ENCODE data around the gene PLXNC1.

Gene PLXNC1

GRCh38 chr12:94282675-94283074 is 134.3 kb downstream of the PLXNC1 start:
- H3K36me3 ChIP-seq (ENCODE audit: control insufficient read depth, insufficient read depth, low read length): peaks cover 2% of the 10 kb centered on the region
- no peak overlapping the region for H3K4me3 ChIP-seq (ENCODE audit: low read depth, low read length)
- peak overlapping the region; percentile 12 for H3K9ac ChIP-seq (ENCODE audit: low read depth, low read length)
- H3K9me3 ChIP-seq (ENCODE audit: control insufficient read depth, insufficient read depth, low read length): no peaks in the 10 kb centered on the region
- H3K4me1 ChIP-seq (ENCODE audit: control insufficient read depth, insufficient read depth, low read length): peaks cover 4% of the 10 kb centered on the region
- H3K27me3 ChIP-seq (ENCODE audit: control insufficient read depth, insufficient read depth, low read length): no peaks in the 10 kb centered on the region

- Histone ChIP-seq H3K9me3 (ENCODE audit: control insufficient read depth, insufficient read depth, low read length) (no peaks in the 10 kb centered on the region), H3K9ac (ENCODE audit: low read depth, low read length) (no peak overlapping the region), H3K4me1 (ENCODE audit: control insufficient read depth, insufficient read depth, low read length) (peaks cover 5% of the 10 kb centered on the region), H3K36me3 (ENCODE audit: control insufficient read depth, insufficient read depth, low read length) (peaks cover 2% of the 10 kb centered on the region), H3K4me3 (ENCODE audit: low read depth, low read length) (no peak overlapping the region), H3K27me3 (ENCODE audit: control insufficient read depth, insufficient read depth, low read length) (no peaks in the 10 kb centered on the region)
Measured at GRCh38 chr12:94284046-94284445, 135.7 kb downstream of the PLXNC1 start.

GRCh38 chr12:94284859-94285258 is 136.5 kb downstream of the PLXNC1 start:
- H3K4me1 ChIP-seq (ENCODE audit: control insufficient read depth, insufficient read depth, low read length): peaks cover 7% of the 10 kb centered on the region
- no peak overlapping the region for H3K9ac ChIP-seq (ENCODE audit: low read depth, low read length)
- H3K36me3 ChIP-seq (ENCODE audit: control insufficient read depth, insufficient read depth, low read length): peaks cover 2% of the 10 kb centered on the region
- H3K27me3 ChIP-seq (ENCODE audit: control insufficient read depth, insufficient read depth, low read length): no peaks in the 10 kb centered on the region
- no peak overlapping the region for H3K4me3 ChIP-seq (ENCODE audit: low read depth, low read length)
- H3K9me3 ChIP-seq (ENCODE audit: control insufficient read depth, insufficient read depth, low read length): no peaks in the 10 kb centered on the region

GRCh38 chr12:94285943-94286582 is 137.7 kb downstream of the PLXNC1 start:
- Histone ChIP-seq H3K36me3 (ENCODE audit: control insufficient read depth, insufficient read depth, low read length) (peaks cover 2% of the 10 kb centered on the region), H3K27me3 (ENCODE audit: control insufficient read depth, insufficient read depth, low read length) (no peaks in the 10 kb centered on the region), H3K4me1 (ENCODE audit: control insufficient read depth, insufficient read depth, low read length) (peaks cover 13% of the 10 kb centered on the region), H3K9ac (ENCODE audit: low read depth, low read length) (no peak overlapping the region), H3K9me3 (ENCODE audit: control insufficient read depth, insufficient read depth, low read length) (no peaks in the 10 kb centered on the region), H3K4me3 (ENCODE audit: low read depth, low read length) (no peak overlapping the region)

- H3K4me3 ChIP-seq (ENCODE audit: low read depth, low read length): no peak overlapping the region
- no peaks in the 10 kb centered on the region for H3K9me3 ChIP-seq (ENCODE audit: control insufficient read depth, insufficient read depth, low read length)
- peaks cover 13% of the 10 kb centered on the region for H3K4me1 ChIP-seq (ENCODE audit: control insufficient read depth, insufficient read depth, low read length)
- H3K27me3 ChIP-seq (ENCODE audit: control insufficient read depth, insufficient read depth, low read length): no peaks in the 10 kb centered on the region
- H3K36me3 ChIP-seq (ENCODE audit: control insufficient read depth, insufficient read depth, low read length): peaks cover 2% of the 10 kb centered on the region
- no peak overlapping the region for H3K9ac ChIP-seq (ENCODE audit: low read depth, low read length)
Measured at GRCh38 chr12:94286583-94287244, 138.3 kb downstream of the PLXNC1 start.

GRCh38 chr12:94287245-94287628 is 138.9 kb downstream of the PLXNC1 start:
- peaks cover 13% of the 10 kb centered on the region for H3K4me1 ChIP-seq (ENCODE audit: control insufficient read depth, insufficient read depth, low read length)

GRCh38 chr12:94289461-94290312 is 141.3 kb downstream of the PLXNC1 start:
- Histone ChIP-seq H3K4me3 (ENCODE audit: low read depth, low read length) (no peak overlapping the region), H3K27me3 (ENCODE audit: control insufficient read depth, insufficient read depth, low read length) (no peaks in the 10 kb centered on the region), H3K9ac (ENCODE audit: low read depth, low read length) (no peak overlapping the region), H3K9me3 (ENCODE audit: control insufficient read depth, insufficient read depth, low read length) (no peaks in the 10 kb centered on the region), H3K36me3 (ENCODE audit: control insufficient read depth, insufficient read depth, low read length) (no peaks in the 10 kb centered on the region), H3K4me1 (ENCODE audit: control insufficient read depth, insufficient read depth, low read length) (peaks cover 13% of the 10 kb centered on the region)

More at GRCh38 chr12:94287245-94287628, 138.9 kb downstream of the PLXNC1 start:
- peaks cover 2% of the 10 kb centered on the region for H3K36me3 ChIP-seq (ENCODE audit: control insufficient read depth, insufficient read depth, low read length)
- no peak overlapping the region for H3K4me3 ChIP-seq (ENCODE audit: low read depth, low read length)
- H3K9ac ChIP-seq (ENCODE audit: low read depth, low read length): no peak overlapping the region
- H3K27me3 ChIP-seq (ENCODE audit: control insufficient read depth, insufficient read depth, low read length): no peaks in the 10 kb centered on the region
- no peaks in the 10 kb centered on the region for H3K9me3 ChIP-seq (ENCODE audit: control insufficient read depth, insufficient read depth, low read length)

GRCh38 chr12:94290353-94290752 is 142.0 kb downstream of the PLXNC1 start:
- Histone ChIP-seq H3K9ac (ENCODE audit: low read depth, low read length) (no peak overlapping the region), H3K9me3 (ENCODE audit: control insufficient read depth, insufficient read depth, low read length) (no peaks in the 10 kb centered on the region), H3K27me3 (ENCODE audit: control insufficient read depth, insufficient read depth, low read length) (no peaks in the 10 kb centered on the region), H3K36me3 (ENCODE audit: control insufficient read depth, insufficient read depth, low read length) (no peaks in the 10 kb centered on the region), H3K4me1 (ENCODE audit: control insufficient read depth, insufficient read depth, low read length) (peaks cover 13% of the 10 kb centered on the region), H3K4me3 (ENCODE audit: low read depth, low read length) (no peak overlapping the region)

- Histone ChIP-seq H3K4me3 (ENCODE audit: low read depth, low read length) (no peak overlapping the region), H3K4me1 (ENCODE audit: control insufficient read depth, insufficient read depth, low read length) (no peaks in the 10 kb centered on the region), H3K9ac (ENCODE audit: low read depth, low read length) (no peak overlapping the region), H3K36me3 (ENCODE audit: control insufficient read depth, insufficient read depth, low read length) (no peaks in the 10 kb centered on the region), H3K27me3 (ENCODE audit: control insufficient read depth, insufficient read depth, low read length) (no peaks in the 10 kb centered on the region), H3K9me3 (ENCODE audit: control insufficient read depth, insufficient read depth, low read length) (no peaks in the 10 kb centered on the region)
Measured at GRCh38 chr12:94297096-94297699, 148.8 kb downstream of the PLXNC1 start.

- no peaks in the 10 kb centered on the region for H3K36me3 ChIP-seq (ENCODE audit: control insufficient read depth, insufficient read depth, low read length)
- no peaks in the 10 kb centered on the region for H3K4me1 ChIP-seq (ENCODE audit: control insufficient read depth, insufficient read depth, low read length)
- H3K4me3 ChIP-seq (ENCODE audit: low read depth, low read length): no peak overlapping the region
- H3K27me3 ChIP-seq (ENCODE audit: control insufficient read depth, insufficient read depth, low read length): no peaks in the 10 kb centered on the region
- no peaks in the 10 kb centered on the region for H3K9me3 ChIP-seq (ENCODE audit: control insufficient read depth, insufficient read depth, low read length)
- H3K9ac ChIP-seq (ENCODE audit: low read depth, low read length): no peak overlapping the region
Measured at GRCh38 chr12:94297876-94298505, 149.6 kb downstream of the PLXNC1 start.

- Histone ChIP-seq H3K36me3 (ENCODE audit: control insufficient read depth, insufficient read depth, low read length) (no peaks in the 10 kb centered on the region), H3K27me3 (ENCODE audit: control insufficient read depth, insufficient read depth, low read length) (no peaks in the 10 kb centered on the region), H3K4me1 (ENCODE audit: control insufficient read depth, insufficient read depth, low read length) (peaks cover 17% of the 10 kb centered on the region), H3K9me3 (ENCODE audit: control insufficient read depth, insufficient read depth, low read length) (no peaks in the 10 kb centered on the region), H3K4me3 (ENCODE audit: low read depth, low read length) (no peak overlapping the region), H3K9ac (ENCODE audit: low read depth, low read length) (no peak overlapping the region)
Measured at GRCh38 chr12:94299846-94300245, 151.5 kb downstream of the PLXNC1 start.
